Measurements from ENCODE around the gene NTNG2. TPM values are rescaled to one million over a fixed set of nuclear protein-coding genes. Genes with fewer than 3 reads are reported as not detected.

The NTNG2 gene
- total RNA-seq, 4 donors from 2014 or later = 0.27 to 1.1 TPM; not detected in 2

DNA sequence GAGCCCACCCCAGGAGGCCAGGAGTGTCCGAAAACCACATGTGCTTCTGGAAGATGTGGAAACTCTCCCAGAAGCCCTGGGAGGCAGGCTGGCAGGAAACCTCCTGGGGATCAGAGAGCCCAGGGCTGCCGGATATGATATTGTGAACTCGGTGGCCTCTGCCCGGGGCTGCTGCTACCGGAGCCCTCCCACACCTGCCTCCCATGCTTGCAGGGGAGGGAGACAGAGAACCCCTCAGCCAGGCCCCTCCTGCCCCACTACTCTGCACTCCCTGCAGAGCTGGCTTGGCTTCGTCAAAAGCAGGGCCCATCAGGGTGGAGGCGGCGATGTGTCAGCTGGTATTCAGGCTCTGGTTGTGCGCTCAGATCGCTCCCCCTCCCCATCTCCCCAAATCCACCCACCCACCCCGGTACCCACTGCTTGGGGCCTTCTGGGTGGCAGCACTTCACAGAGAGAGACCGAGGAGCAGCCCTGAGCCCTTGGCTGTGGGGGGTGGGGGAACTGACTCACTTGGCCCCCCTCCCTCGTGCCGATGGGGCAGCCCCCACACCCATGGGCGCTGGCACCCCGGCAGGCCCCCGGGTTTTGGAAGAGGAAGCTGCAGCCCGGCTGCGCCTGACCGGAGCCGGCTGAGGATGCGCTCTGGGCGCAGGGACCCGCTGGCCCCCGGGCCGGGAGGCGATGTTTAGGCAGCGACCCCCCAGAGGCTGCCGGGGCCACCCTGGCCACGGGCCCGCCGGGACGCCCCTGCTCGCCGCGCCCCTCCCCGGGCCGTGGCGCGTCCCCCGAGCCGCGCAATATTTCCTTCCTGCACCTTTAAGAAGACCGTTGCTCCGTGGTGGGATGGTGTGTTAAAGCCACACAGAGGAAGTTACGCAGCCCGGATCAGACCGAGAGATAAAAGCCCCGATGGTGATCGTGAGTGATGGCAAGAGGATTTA, 786 bp upstream of the NTNG2 start:
- no peak for TF ChIP-seq POLR2A (IDR thresholded peaks at IDR 0.05)
- TF ChIP-seq CTCF (IDR thresholded peaks at IDR 0.05) = no peak
- no peak for TF ChIP-seq POLR2AphosphoS5 (IDR thresholded peaks at IDR 0.05)
- TF ChIP-seq EP300 (IDR thresholded peaks at IDR 0.05; ENCODE audit: low read depth) = no peak

DNA sequence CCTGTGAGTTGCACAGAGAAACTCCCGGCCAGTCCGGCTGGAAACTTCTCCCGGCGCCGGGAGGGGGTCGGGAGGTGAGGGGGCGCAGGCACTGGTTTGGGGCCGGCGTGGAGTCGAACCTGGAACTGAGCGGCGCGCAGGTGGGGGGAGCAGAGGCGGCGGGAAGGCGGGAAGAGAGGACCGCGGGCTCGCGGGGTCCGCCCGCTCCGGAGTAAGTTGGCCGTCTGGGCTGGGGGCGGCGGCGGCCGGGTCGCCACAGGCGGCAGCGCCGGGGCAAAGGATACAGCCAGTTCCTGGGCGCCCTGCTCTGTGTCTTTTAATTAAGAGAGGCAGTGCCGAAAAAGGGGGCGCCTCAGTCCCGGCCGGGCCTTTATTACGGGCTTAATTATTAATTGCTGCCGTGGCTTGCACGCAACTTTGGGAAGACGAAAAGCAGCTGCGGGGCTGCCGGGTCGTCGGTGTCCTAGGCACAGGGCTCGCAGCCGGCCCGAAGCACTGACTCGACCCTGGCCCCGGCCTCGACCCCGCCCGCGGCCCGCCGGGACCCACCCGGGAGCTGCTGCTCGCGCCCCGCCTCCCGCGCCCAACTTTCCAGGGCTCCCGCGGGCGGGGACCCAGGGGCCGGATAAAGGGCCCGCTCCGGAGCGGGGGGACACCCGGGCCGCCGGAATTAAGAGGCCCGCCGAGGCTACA, 1.1 kb downstream of the NTNG2 start:
- Histone ChIP-seq H3K9me3 (no peaks in the 10 kb centered on the region), H3K27me3 (peaks cover 95% of the 10 kb centered on the region), H3K4me1 (peaks cover 7 to 25% (median 19%) of the 10 kb centered on the region in 4 donors), H3K4me3 (peak overlapping the region in 3 of 4 donors; percentile 7 to 80 (median 55)), H3K36me3 (no peaks in the 10 kb centered on the region), H3K27ac (no peak overlapping the region)
- in situ Hi-C loops (cut with MboI; ENCODE audit: low pct_ligation_motif_present in 1 of 4, low pct_unique_long_range_greater_than_20kb in 1 of 4, low sequenced_read_pairs in 3 of 4) (no loop called here), intact Hi-C loops (cut with DNase I; ENCODE audit: low total_unique reads) (no loop called here)
- WGBS, 2 donors (ENCODE audit: low coverage in 1 of 2) = 3% methylated on average over 44 of the region's 74 CpGs; no CpG with 5 or more reads in 1 of the 2 donors
- TF ChIP-seq EP300 (IDR thresholded peaks at IDR 0.05; ENCODE audit: low read depth) = no peak
- TF ChIP-seq CTCF (IDR thresholded peaks at IDR 0.05) = no peak
- no peak for TF ChIP-seq POLR2AphosphoS5 (IDR thresholded peaks at IDR 0.05)
- TF ChIP-seq POLR2A (IDR thresholded peaks at IDR 0.05) = no peak
- no peak for DNase-seq

More for the DNA sequence above, 786 bp upstream of the NTNG2 start:
- Histone ChIP-seq H3K9me3 (no peaks in the 10 kb centered on the region), H3K4me3 (peak overlapping the region in 3 of 4 donors; percentile 51 to 80 (median 55)), H3K27me3 (peaks cover 91% of the 10 kb centered on the region), H3K4me1 (peaks cover 7 to 25% (median 19%) of the 10 kb centered on the region in 4 donors), H3K27ac (no peak overlapping the region), H3K36me3 (no peaks in the 10 kb centered on the region)
- DNase-seq = peak; percentile 32
- 6% methylated on average over 23 of the region's 50 CpGs; no CpG with 5 or more reads in 1 of the 2 donors for WGBS, 2 donors (ENCODE audit: low coverage in 1 of 2)
- intact Hi-C loops (cut with DNase I; ENCODE audit: low total_unique reads) = no loop called here
- in situ Hi-C loops (cut with MboI; ENCODE audit: low pct_ligation_motif_present in 1 of 4, low pct_unique_long_range_greater_than_20kb in 1 of 4, low sequenced_read_pairs in 3 of 4) = no loop called here

DNA sequence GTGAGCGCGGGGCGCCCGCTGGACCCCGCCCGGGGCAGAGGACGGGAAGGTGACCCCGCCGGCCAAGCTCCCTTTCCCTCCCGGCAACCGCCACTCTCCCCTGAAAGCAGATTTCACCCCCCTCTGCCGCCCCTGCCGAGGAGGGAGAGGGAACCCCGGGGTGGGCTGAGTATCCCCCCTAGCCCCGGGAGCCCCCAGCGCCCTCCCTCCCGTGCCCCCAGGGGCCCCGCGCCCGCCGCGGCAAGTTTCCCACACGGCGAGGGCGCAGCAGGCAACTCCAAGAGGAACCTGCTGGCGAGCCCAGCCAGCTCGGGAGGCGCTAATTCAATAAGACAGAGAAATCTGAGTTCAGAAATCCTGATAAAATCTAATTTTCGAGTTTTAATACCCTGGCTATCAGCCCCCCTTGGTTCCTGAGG, 1.6 kb downstream of the NTNG2 start:
- no peaks in the 10 kb centered on the region for H3K36me3 ChIP-seq
- H3K27me3 ChIP-seq = peaks cover 95% of the 10 kb centered on the region
- intact Hi-C loops (cut with DNase I; ENCODE audit: low total_unique reads) = no loop called here
- H3K4me3 ChIP-seq = peak overlapping the region in 2 of 4 donors; percentile 55 to 80
- no peak for DNase-seq
- H3K9me3 ChIP-seq = no peaks in the 10 kb centered on the region
- peaks cover 7 to 25% (median 19%) of the 10 kb centered on the region in 4 donors for H3K4me1 ChIP-seq
- 3% methylated on average over 22 of the region's 29 CpGs; no CpG with 5 or more reads in 1 of the 2 donors for WGBS, 2 donors (ENCODE audit: low coverage in 1 of 2)
- no peak for TF ChIP-seq CTCF (IDR thresholded peaks at IDR 0.05)
- no peak for TF ChIP-seq POLR2AphosphoS5 (IDR thresholded peaks at IDR 0.05)
- no peak for TF ChIP-seq EP300 (IDR thresholded peaks at IDR 0.05; ENCODE audit: low read depth)
- no peak for TF ChIP-seq POLR2A (IDR thresholded peaks at IDR 0.05)
- in situ Hi-C loops (cut with MboI; ENCODE audit: low pct_ligation_motif_present in 1 of 4, low pct_unique_long_range_greater_than_20kb in 1 of 4, low sequenced_read_pairs in 3 of 4) = no loop called here
- H3K27ac ChIP-seq = no peak overlapping the region

Data from transverse colon (tissue), 4 donors.